ENCODE results near the gene SLAMF8. TPM values are rescaled to one million over a fixed set of nuclear protein-coding genes. Genes with fewer than 3 reads are reported as not detected.

Gene SLAMF8
- total RNA-seq, 1 experiment from 2014 or later = not detected

GRCh38 chr1:159803956-159804689, 22.6 kb upstream of the SLAMF8 start:
- Histone ChIP-seq H3K79me1 (ENCODE audit: insufficient read depth, low read depth, low read length, poor library complexity, severe bottlenecking) (no peaks in the 10 kb centered on the region), H4K91ac (ENCODE audit: insufficient read length, low read depth, low read length) (no peak overlapping the region), H2BK15ac (ENCODE audit: low read depth, low read length) (no peak overlapping the region), H4K20me1 (ENCODE audit: control insufficient read depth, insufficient read depth, insufficient read length) (no peaks in the 10 kb centered on the region), H3K4me2 (ENCODE audit: insufficient read depth, insufficient read length, low read length) (no peak overlapping the region), H3K27ac (ENCODE audit: insufficient read length, low read depth, low read length) (no peak overlapping the region), H3K56ac (ENCODE audit: insufficient read length, low read depth, low read length) (no peak overlapping the region), H3K14ac (ENCODE audit: insufficient read depth, low read length) (no peak overlapping the region), H3T11ph (ENCODE audit: low read length) (no peak overlapping the region), H4K5ac (ENCODE audit: insufficient read length, low read depth, low read length) (no peak overlapping the region), H3K23ac (ENCODE audit: insufficient read length, low read depth, low read length) (no peak overlapping the region), H3K9ac (ENCODE audit: extremely low read depth, insufficient read length, low read length) (no peak overlapping the region), H3K4ac (ENCODE audit: low read depth, low read length) (no peak overlapping the region), H3K27me3 (ENCODE audit: insufficient read depth, low read length) (no peaks in the 10 kb centered on the region), H2BK120ac (ENCODE audit: low read depth, low read length, poor library complexity, severe bottlenecking) (no peak overlapping the region), H2BK20ac (ENCODE audit: low read depth, low read length, poor library complexity, severe bottlenecking) (no peak overlapping the region), H3K79me2 (ENCODE audit: insufficient read depth, low read length) (no peaks in the 10 kb centered on the region), H2AK5ac (ENCODE audit: insufficient read length, low read length) (no peak overlapping the region), H2BK5ac (ENCODE audit: insufficient read length, low read length) (no peak overlapping the region), H4K8ac (replicated peaks; ENCODE audit: insufficient read length, low read depth, low read length) (no peak overlapping the region), H3K4me1 (ENCODE audit: insufficient read depth, low read length) (no peaks in the 10 kb centered on the region), H3K9me3 (ENCODE audit: control insufficient read depth, low read depth, low read length) (no peaks in the 10 kb centered on the region), H2AFZ (ENCODE audit: low read length) (no peak overlapping the region), H2BK12ac (ENCODE audit: insufficient read length, low read depth, low read length) (no peak overlapping the region), H3K18ac (ENCODE audit: insufficient read length, low read depth, low read length) (no peak overlapping the region), H3K23me2 (ENCODE audit: insufficient read length, low read depth, low read length, poor library complexity, severe bottlenecking) (no peaks in the 10 kb centered on the region)
- H3K4me1 Mint-ChIP-seq = no peaks in the 10 kb centered on the region
- no peak; the same call in 2 of the 3 replicates for TF ChIP-seq CTCF (conservative IDR thresholded peaks at IDR 0.05)
- no CpG with 5 or more reads among the region's 7 CpGs for WGBS (ENCODE audit: extremely low coverage, insufficient read length, low lambda C conversion rate)
- no peak overlapping the region for H3K27ac Mint-ChIP-seq
- peaks cover 17% of the 10 kb centered on the region for H3K27me3 Mint-ChIP-seq (ENCODE audit: low read depth)
- H3K4me3 Mint-ChIP-seq = no peak overlapping the region
- no peaks in the 10 kb centered on the region for H3K9me3 Mint-ChIP-seq
- H3K36me3 Mint-ChIP-seq (ENCODE audit: insufficient read depth in 1 of 3, low read depth in 3 of 3) = no peaks in the 10 kb centered on the region; a peak in 1 of 7 replicates
- DNase-seq = no peak
